GM19193 (cell line): Measurements from ENCODE around the gene PLEKHB2.

Source experiments
- POLR2A ChIP-seq: IDR thresholded peaks from 4 replicates; pipeline ENCODE4 v1.6.1; 2011; ENCODE audit not compliant: insufficient read depth, insufficient read length; ENCODE audit errors: extremely low read depth

The PLEKHB2 gene

DNA sequence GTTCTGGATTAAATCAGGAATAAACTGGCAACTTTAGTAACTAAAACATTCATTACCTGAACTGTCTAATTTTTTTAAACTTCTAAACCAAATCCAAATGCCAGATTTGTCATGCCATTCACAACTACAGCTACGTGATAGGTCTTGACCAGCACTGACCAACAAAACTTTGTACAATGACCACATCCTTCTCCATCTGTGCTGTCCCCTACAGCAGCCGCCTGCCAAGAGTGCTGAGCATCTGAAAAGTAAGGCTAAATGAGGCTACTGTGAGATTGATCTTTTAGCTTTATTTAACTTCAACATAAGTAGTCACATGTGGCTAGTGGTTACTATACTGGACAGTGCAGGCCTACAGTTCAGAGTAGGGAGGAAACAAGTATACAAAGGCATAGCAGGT is 19.5 kb upstream of the PLEKHB2 start:
- no peak for TF ChIP-seq POLR2A

DNA sequence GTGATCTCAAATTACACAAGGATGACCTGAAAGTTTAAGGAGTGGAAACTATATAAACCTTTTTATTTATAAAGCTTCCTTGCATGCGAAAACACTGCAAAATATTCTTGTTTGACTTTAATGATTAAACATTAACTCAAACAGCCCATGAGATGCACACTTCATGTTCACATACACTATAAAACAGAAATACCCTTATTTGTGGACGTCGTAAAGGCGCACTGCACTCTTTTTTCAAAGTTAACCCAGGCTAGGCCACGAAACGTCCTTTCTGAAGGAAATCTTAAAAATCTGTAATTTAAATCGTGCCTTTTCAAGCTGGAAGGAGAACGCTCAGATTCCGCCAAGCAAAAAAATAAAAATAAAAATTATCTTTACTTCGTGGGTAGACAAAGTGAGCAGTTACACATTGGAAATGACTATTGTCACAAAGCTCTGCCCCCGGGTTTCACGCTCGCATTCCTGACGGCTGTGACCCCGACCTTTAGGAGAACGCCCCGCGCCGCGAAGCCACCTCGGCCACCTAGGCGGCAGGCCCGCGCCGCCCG is 12.6 kb upstream of the PLEKHB2 start:
- no peak for TF ChIP-seq POLR2A

DNA sequence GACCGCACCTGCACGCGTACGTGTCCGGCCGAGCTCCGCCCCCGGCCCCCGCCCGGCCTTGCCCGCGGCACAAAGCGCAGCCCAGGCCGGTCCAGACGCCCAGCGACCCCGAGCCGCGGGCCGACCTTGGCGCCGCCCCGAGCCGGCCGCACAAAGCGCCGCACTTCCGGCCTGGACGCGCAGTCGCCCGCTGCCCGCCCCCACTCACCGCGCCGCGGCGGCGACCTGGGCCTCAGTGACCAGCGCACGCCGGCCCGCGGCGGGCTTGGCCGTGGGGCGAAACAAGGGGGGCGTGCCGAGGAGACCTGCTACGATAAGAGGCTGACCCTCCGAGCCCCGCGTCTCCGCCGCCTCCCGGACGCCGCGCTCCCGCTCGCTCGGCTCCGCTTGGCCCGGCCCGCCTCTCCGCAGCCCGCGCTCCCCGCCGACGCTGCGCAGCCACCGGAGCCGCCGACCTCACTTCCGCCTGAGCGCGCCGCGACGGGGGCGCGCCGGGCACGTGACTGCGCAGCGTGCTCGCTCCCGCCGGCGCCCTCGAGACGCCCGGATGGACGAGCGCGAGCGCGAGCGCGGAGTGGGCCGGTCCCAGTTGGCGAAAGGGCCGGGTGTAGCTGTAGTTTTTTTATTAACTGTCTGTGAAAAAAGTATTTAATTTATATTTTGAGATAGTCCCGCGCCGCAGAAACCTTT is 12.0 kb upstream of the PLEKHB2 start, which contains the start of gene FAM168B:
TSS of gene FAM168B (minus strand) at position 455 of the 690 bp plus-strand sequence. CDS start 10,814 bp downstream, outside the sequence.
- TF ChIP-seq POLR2A = peak; percentile 91

DNA sequence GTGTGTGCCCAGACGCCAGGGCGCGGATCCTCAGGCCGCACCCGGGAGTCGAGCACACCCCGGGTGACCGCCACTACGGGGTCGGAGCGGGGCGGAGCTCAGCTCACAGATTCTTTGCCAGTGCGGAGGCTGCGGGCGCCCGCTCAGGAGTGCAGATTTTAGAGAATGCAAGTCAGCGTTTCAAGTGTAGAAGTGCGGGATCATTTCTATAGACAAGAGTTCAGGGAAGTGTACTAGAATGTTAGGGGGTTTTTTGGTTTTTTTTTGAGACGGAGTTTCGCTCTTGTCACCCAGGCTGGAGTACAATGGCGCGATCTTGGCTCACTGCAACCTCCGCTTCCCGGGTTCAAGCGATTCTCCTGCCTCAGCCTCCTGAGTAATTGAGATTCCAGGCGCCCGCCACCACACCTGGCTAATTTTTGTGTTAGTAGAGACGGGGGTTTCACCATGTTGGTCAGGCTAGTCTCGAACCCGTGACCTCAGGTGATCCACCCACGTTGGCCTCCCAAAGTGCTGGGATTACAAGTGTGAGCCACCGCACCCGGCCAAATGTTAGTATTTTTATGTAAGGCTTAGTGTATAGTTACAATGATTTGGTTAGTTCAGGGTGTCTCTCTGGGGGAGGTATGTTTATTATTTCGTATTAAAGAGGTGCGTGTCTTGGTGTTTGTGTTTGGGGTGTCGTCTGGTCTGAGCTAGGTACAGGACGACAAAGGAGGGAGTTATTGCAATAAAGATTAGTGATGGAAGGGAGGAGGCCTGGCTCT is 11.3 kb upstream of the PLEKHB2 start:
- no peak for TF ChIP-seq POLR2A

DNA sequence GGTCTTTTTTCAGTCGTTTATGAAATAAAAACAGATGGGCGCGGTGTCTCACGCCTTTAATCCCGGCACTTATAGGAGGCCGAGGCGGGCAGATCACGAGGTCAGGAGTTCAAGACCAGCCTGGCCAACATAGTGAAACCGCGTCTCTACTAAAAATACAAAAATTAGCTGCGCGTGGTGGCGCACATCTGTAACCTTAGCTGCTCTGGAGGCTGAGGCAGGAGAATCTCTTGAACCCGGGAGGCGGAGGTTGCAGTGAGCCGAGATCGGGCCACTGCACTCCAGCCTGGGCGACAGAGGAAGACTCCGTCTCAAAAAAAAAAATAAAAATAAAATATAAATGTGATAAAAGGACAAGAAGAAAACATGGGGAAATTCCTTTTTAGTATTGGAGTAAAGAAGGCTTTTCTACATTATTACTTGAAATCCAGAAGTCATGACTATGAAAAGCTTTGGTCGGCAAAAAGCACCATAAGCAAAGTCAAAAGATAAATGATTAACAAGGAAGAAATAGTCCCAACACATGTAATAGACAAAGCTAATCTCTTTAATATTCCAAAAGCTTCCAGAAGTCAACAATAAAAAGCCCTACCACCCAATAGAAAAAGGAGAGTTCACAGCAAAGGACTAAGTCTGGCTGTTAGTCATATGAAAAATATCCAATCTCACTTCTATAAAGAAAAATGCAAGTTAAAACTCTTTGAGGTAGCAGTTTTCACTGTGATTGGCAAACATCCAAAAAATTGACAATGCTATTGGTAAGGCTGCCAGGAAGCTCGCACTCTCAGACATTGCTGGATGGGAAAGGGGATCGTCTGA is 10.5 kb upstream of the PLEKHB2 start:
- TF ChIP-seq POLR2A = no peak

DNA sequence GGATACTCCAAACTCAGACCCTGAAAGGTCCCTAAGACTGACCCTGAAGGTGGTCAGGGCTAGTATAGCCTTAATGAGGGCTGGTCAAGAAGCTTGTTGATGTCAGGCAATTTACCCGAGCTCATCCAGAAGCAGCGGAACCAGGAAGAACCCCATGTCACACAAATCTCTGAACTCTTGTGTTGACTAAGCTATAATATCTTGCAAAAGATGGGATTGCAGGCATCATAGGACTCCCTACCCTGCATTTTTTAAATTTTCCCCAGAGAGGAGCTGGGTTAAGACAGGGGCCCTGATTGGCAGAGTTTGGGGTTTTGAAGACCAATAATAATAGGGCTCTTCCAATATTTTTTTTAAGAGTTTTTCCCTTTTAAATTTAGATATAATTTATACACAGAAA is 2.0 kb upstream of the PLEKHB2 start:
- TF ChIP-seq POLR2A = no peak

DNA sequence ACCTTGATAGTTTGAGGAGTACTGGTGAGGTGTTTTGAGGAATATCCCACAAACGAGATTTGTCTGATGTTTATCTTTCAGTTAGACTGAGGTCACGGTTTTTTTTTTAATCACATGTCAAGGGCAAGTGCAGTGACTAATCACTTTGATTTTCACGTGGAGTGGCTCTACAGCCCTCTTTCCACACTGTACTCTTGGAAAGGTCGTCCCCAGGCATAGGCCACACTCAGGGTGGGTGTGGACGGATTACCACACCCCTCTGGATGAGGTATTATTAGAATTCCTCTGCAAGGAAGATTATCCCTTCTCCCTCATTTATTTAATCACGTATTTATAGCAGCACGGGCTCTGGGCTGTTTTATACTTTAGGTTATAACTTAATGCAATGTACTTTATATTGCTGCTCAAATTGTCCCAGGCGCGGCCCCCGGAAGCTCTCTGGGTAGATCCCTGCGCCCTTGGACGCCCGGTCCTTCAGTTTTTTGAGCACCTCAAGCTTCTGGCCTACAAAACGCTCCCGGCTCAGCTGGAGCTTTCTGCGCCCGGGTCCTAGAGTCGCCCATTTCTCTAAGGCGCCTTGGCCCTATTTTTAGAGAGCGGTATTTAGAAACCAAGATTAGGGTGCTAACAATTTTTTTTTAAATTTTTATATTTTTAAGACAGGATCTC is 515 bp upstream of the PLEKHB2 start:
- no peak for TF ChIP-seq POLR2A

DNA sequence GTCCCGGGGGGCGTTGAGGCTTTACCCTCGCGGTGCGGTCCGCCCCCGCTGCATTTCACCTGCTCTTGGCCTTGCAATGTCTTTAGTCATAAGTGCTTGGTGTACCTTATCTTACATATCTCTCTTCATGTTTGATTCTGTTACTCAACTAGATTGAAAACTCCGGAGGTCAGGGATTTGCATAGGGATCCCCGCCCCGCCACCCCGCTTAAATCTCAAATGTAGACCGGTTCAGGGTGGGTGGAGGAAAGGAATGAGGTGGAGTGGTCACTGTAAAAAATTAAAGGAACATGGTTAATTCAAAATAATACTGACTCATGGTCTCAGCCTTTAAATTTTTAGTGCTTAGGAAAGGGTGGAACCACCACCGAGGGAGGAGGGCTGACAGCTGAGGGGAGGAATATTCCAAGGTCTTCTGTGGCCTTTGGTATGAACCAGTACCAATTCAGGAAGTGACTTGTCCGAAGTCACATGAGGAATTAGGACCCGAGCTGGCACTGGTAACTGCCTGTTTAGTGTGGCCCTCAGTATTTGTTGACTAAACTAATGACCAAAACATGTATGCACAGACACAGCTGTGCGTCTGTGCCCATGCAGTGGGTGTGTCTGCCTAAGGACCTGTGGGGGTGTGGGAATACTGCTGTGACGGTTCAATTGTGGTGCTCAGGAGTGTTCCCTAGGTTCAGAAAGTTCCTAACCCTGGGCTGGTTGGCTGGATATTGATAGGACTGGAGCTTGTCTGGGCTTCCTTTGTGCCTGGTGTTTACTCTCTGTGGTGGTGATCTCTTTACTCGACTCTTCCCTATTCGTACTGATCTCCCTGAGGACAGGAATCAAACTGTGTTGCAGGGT is 1.0 kb downstream of the PLEKHB2 start:
- no peak for TF ChIP-seq POLR2A

DNA sequence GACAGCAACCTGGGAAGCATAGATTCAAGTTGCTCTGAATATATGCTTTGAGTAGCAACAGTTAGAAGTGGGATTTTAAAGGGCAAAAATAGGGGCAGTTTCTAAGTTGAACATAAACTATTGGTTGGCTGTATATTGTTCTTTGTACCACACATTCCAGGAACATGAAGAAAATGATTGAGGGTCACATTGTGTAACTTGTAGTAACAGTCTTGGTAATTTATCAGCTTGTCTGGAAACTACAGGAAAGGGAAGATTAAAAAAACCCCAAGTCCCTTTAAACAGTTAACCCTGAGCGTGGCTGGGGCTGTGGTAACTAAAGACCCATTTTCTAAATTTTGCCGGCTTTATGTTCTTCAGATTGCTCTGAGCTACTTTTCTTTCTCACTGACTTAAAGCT is 7.4 kb downstream of the PLEKHB2 start:
- TF ChIP-seq POLR2A = no peak

DNA sequence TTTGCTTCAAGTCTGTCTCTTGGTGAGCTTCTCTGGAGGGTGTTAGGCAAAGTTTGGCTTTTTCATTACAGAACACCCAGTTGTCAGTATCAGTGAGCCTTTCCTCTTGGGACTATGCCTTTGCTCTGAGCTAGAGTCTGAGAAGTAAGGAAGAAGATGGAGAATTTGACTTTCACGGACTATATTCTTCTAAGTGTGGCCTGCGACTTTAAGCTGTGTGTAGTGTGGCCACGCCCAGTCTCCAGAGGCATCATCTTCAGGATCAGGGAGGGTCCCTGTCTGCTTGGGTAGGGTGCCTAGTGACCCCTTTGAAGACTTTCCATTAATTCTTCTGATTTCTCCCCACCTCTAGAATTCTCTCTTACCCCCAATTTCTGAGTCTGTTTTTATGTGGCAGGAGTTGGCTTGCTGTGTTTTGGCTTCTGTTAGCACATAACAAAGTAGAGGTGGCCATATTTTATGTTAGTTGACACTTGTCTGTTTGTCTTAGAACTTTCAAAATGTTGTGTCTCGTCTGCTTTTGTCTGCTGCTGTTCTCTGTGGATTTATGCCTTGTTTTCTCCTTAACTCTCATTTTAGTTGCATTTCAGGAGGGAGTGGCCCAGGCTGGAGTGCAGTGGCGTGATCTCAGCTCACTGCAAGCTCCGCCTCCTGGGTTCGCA is 8.6 kb downstream of the PLEKHB2 start:
- no peak for TF ChIP-seq POLR2A

DNA sequence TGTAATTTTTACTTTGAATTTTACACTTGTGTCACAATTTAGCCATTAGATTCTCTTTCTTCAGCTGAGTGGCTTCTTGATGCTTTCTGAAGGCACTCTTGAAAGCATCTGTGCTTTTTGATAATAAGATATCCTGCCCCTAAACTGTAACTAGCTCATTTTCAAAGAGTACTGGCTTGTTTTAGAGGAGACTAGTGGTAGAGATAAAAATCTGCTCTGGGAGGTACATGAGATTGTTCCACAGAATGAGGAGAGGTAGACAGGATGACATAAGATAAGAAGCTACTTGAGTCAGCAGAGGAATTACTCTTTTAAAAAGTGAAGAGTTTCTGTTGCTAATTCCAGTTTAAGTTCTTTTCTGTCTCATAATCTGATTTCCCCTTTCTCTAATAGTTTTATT is 10.6 kb downstream of the PLEKHB2 start:
- TF ChIP-seq POLR2A = no peak

DNA sequence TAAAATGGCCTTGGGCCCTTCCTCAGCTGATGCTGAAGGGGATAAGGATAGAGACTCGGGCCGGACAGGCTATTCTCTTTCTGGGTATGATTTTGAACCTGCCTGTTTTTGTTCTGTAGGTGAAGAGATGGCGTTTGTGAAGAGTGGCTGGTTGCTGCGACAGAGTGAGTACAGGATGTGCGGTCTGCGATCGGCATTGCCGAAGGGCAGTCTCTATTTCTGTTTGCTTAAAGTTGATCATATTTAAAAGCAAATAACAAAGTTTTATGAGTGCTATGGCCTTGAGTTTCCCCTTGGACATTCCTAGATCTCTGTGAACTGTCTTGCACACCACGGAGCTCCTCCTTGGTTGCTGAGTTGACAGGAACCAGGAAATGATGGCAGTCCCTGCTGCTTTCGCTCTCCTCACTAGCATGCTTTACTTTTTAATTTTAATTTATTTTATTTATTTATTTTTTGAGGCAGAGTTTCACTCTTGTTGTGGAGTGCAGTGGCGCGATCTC is 15.7 kb downstream of the PLEKHB2 start:
- no peak for TF ChIP-seq POLR2A

DNA sequence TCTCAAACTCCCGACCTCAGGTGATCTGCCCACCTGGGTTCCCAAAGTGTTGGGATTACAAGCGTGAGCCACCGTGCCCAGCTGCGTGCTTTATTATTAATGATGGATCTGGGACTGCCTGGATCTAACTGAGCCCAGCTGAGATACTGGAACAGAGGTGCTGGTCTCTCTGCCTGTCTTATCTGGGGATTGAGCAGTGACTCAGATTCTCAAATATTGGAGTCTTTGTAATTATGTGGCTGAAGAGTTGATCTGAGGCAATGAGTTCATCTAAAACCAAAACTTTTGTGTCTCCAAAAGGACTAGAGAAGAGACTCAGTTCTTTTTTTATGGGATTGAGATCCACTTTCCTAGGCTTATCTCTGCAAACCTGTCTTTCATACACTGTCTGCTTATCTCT is 16.3 kb downstream of the PLEKHB2 start:
- no peak for TF ChIP-seq POLR2A
